Smooth muscle cell of the brain vasculature (primary cell): ENCODE results near the gene TCL1B.

Experiments used
- DNase-seq: peaks from one replicate; pipeline ENCODE4 v3.0.0-alpha.2; 2012; ENCODE audit warnings: low read depth, low spot score

Gene TCL1B

GRCh38 chr14:95666450-95666849 is 19.8 kb upstream of the TCL1B start:
- DNase-seq = no peak

GRCh38 chr14:95667249-95667693 is 19.0 kb upstream of the TCL1B start:
- DNase-seq = no peak

- no peak for DNase-seq
Measured at GRCh38 chr14:95668235-95668772, 17.9 kb upstream of the TCL1B start.

GRCh38 chr14:95674613-95675012 is 11.6 kb upstream of the TCL1B start:
- DNase-seq = no peak

GRCh38 chr14:95675486-95675885 is 10.7 kb upstream of the TCL1B start:
- no peak for DNase-seq

- no peak for DNase-seq
Measured at GRCh38 chr14:95677179-95677835, 8.9 kb upstream of the TCL1B start.

GRCh38 chr14:95679148-95679815 is 6.9 kb upstream of the TCL1B start:
- no peak for DNase-seq

GRCh38 chr14:95679998-95680735 is 6.1 kb upstream of the TCL1B start:
- DNase-seq = no peak

GRCh38 chr14:95681153-95681552 is 5.1 kb upstream of the TCL1B start:
- DNase-seq = no peak

GRCh38 chr14:95683793-95684192 is 2.4 kb upstream of the TCL1B start:
- DNase-seq = no peak

GRCh38 chr14:95686935-95687334 is 709 bp downstream of the TCL1B start:
- no peak for DNase-seq

GRCh38 chr14:95689441-95689840 is 3.2 kb downstream of the TCL1B start:
- no peak for DNase-seq

GRCh38 chr14:95690815-95691214 is 4.6 kb downstream of the TCL1B start:
- no peak for DNase-seq

- DNase-seq = no peak
Measured at GRCh38 chr14:95691591-95691990, 5.4 kb downstream of the TCL1B start.

- DNase-seq = no peak
Measured at GRCh38 chr14:95692109-95692508, 5.9 kb downstream of the TCL1B start.

GRCh38 chr14:95695051-95695450 is 8.8 kb downstream of the TCL1B start:
- DNase-seq = no peak

- DNase-seq = no peak
Measured at GRCh38 chr14:95695913-95696312, 9.7 kb downstream of the TCL1B start.

GRCh38 chr14:95696741-95697140 is 10.5 kb downstream of the TCL1B start:
- no peak for DNase-seq

- no peak for DNase-seq
Measured at GRCh38 chr14:95697764-95698163, 11.5 kb downstream of the TCL1B start.

GRCh38 chr14:95698287-95698686 is 12.1 kb downstream of the TCL1B start:
- no peak for DNase-seq

- no peak for DNase-seq
Measured at GRCh38 chr14:95699412-95699811, 13.2 kb downstream of the TCL1B start.

GRCh38 chr14:95700221-95700976 is 14.2 kb downstream of the TCL1B start:
- no peak for DNase-seq
